Measurements from ENCODE around the gene AOPEP.

DNA sequence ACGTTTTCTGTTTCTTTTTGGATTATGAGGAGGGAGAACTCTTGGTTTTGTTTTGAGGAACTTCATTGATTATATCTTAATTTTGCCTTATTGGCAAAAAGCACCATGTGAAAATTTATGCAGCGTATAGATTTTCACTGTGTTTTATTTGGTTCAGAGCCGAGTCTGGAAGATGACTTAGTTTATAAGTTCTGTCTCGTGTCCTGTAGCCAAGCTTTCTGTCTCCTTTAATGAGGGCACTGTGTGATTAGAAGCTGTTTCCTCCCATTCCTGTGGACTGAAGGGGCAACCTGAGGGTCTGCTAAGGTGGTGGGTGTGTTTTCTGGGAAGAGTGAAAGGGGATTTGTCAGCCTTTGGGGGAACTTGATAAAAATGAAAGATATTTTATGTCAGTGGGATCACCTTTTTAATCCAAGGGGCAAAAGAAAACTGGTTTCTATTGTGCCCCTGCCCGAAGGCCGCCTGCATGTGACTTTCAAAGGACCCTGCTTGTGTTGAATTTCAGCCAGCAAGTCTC lies 328.9 kb downstream of the AOPEP start:
- TF ChIP-seq EZH2 (IDR thresholded peaks at IDR 0.05; ENCODE audit: low read length, missing control alignments) (no peak), CTCF (conservative IDR thresholded peaks at IDR 0.05 in 1 of 2, IDR thresholded peaks at IDR 0.05 in 1 of 2; ENCODE audit: low read depth in 1 of 2, low read length in 2 of 2) (no peak)
